H9 (cell line): ENCODE data around the gene GP1BB. TPM values are rescaled to one million over a fixed set of nuclear protein-coding genes. Genes with fewer than 3 reads are reported as not detected.

Source experiments
- DNase-seq: peaks from one replicate; pipeline ENCODE4 v3.0.0-alpha.2; 2017
- H2AFZ ChIP-seq: one replicate; pipeline ENCODE4 v1.6.1; 2013; ENCODE audit warnings: mild to moderate bottlenecking, low read length, control low read depth, moderate library complexity
- H2AK5ac ChIP-seq: 2 replicates; pipeline ENCODE4 v1.6.1; 2013; ENCODE audit warnings: low read length, control low read depth, mixed read lengths; ENCODE audit not compliant: insufficient read length
- H2BK120ac ChIP-seq: one replicate; pipeline ENCODE4 v1.6.1; 2013; ENCODE audit warnings: low read depth, mild to moderate bottlenecking, low read length, control low read depth, inconsistent platforms; ENCODE audit not compliant: poor library complexity, severe bottlenecking
- H2BK12ac ChIP-seq: 2 replicates; pipeline ENCODE4 v1.6.1; 2013; ENCODE audit warnings: low read length, control low read depth, mixed read lengths, low read depth; ENCODE audit not compliant: insufficient read length
- H2BK15ac ChIP-seq: 2 replicates; pipeline ENCODE4 v1.6.1; 2013; ENCODE audit warnings: low read depth, low read length, control low read depth
- H2BK20ac ChIP-seq: one replicate; pipeline ENCODE4 v1.6.1; 2013; ENCODE audit warnings: low read depth, mild to moderate bottlenecking, low read length, control low read depth, inconsistent platforms; ENCODE audit not compliant: poor library complexity, severe bottlenecking
- H2BK5ac ChIP-seq: 2 replicates; pipeline ENCODE4 v1.6.1; 2013; ENCODE audit warnings: low read length, control low read depth, mixed read lengths; ENCODE audit not compliant: insufficient read length
- H3K14ac ChIP-seq: 2 replicates; pipeline ENCODE4 v1.6.1; 2013; ENCODE audit warnings: low read length, control low read depth; ENCODE audit not compliant: insufficient read depth
- H3K18ac ChIP-seq: 2 replicates; pipeline ENCODE4 v1.6.1; 2013; ENCODE audit warnings: low read depth, mild to moderate bottlenecking, mixed read lengths, low read length, control low read depth; ENCODE audit not compliant: insufficient read length
- H3K23ac ChIP-seq: 2 replicates; pipeline ENCODE4 v1.6.1; 2013; ENCODE audit warnings: low read length, control low read depth, mixed read lengths, low read depth; ENCODE audit not compliant: insufficient read length
- H3K23me2 ChIP-seq: 2 replicates; pipeline ENCODE4 v1.6.1; 2013; ENCODE audit warnings: low read depth, mild to moderate bottlenecking, mixed read lengths, low read length, control low read depth; ENCODE audit not compliant: insufficient read length, poor library complexity, severe bottlenecking
- H3K27ac ChIP-seq: 2 replicates; pipeline ENCODE4 v1.5.1; 2013; ENCODE audit warnings: low read length, control low read depth, mixed read lengths, low read depth; ENCODE audit not compliant: insufficient read length
- H3K27me3 ChIP-seq: 2 replicates; pipeline ENCODE4 v1.6.1; 2013; ENCODE audit warnings: low read length, control low read depth, inconsistent platforms; ENCODE audit not compliant: insufficient read depth
- H3K4ac ChIP-seq: 2 replicates; pipeline ENCODE4 v1.6.1; 2013; ENCODE audit warnings: low read depth, mild to moderate bottlenecking, control low read depth, inconsistent platforms, low read length, moderate library complexity
- H3K4me1 ChIP-seq: 2 replicates; pipeline ENCODE4 v1.6.1; 2013; ENCODE audit warnings: low read length, control low read depth, inconsistent platforms; ENCODE audit not compliant: insufficient read depth
- H3K4me2 ChIP-seq: 2 replicates; pipeline ENCODE4 v1.6.1; 2013; ENCODE audit warnings: low read length, control low read depth, mixed read lengths; ENCODE audit not compliant: insufficient read length, insufficient read depth
- H3K56ac ChIP-seq: 2 replicates; pipeline ENCODE4 v1.6.1; 2013; ENCODE audit warnings: low read depth, mild to moderate bottlenecking, mixed read lengths, low read length, control low read depth; ENCODE audit not compliant: insufficient read length
- H3K79me1 ChIP-seq: 2 replicates; pipeline ENCODE4 v1.6.1; 2013; ENCODE audit warnings: low read depth, mild to moderate bottlenecking, moderate library complexity, low read length, control low read depth, inconsistent platforms; ENCODE audit not compliant: insufficient read depth, poor library complexity, severe bottlenecking
- H3K79me2 ChIP-seq: 2 replicates; pipeline ENCODE4 v1.6.1; 2013; ENCODE audit warnings: low read length, control low read depth, inconsistent platforms; ENCODE audit not compliant: insufficient read depth
- H3K9ac ChIP-seq: 2 replicates; pipeline ENCODE4 v1.6.1; 2013; ENCODE audit warnings: low read length, control low read depth, mixed read lengths; ENCODE audit not compliant: insufficient read length; ENCODE audit errors: extremely low read depth
- H3K9me3 ChIP-seq: one replicate; pipeline ENCODE4 v1.6.1; 2013; ENCODE audit warnings: low read depth, low read length, inconsistent platforms; ENCODE audit not compliant: control insufficient read depth
- H3T11ph ChIP-seq: one replicate; pipeline ENCODE4 v1.6.1; 2013; ENCODE audit warnings: mild to moderate bottlenecking, low read length, control low read depth, inconsistent platforms
- H4K20me1 ChIP-seq: one replicate; pipeline ENCODE4 v1.6.1; 2013; ENCODE audit not compliant: control insufficient read depth, insufficient read length, insufficient read depth
- H4K5ac ChIP-seq: 2 replicates; pipeline ENCODE4 v1.6.1; 2013; ENCODE audit warnings: low read depth, mild to moderate bottlenecking, mixed read lengths, low read length, control low read depth; ENCODE audit not compliant: insufficient read length
- H4K8ac ChIP-seq: replicated peaks from 2 replicates; pipeline ENCODE4 v1.6.1; 2013; ENCODE audit warnings: low read length, control low read depth, mixed read lengths, low read depth; ENCODE audit not compliant: insufficient read length
- H4K91ac ChIP-seq: 2 replicates; pipeline ENCODE4 v1.6.1; 2013; ENCODE audit warnings: low read depth, mild to moderate bottlenecking, moderate library complexity, mixed read lengths, low read length, control low read depth; ENCODE audit not compliant: insufficient read length
- H3K27ac Mint-ChIP-seq, 3 experiments: 2 replicates in 2 of 3; 3 replicates in 1 of 3; pipeline ENCODE4 v1.8.0; 2020 to 2021; ENCODE audit warnings: mixed read lengths in 3 of 3, mild to moderate bottlenecking in 1 of 3, moderate library complexity in 1 of 3
- H3K27me3 Mint-ChIP-seq: 2 replicates; pipeline ENCODE4 v1.8.0; 2021; ENCODE audit warnings: low read depth, mild to moderate bottlenecking, moderate library complexity, mixed read lengths
- H3K36me3 Mint-ChIP-seq, 3 experiments: 2 replicates in 2 of 3; 3 replicates in 1 of 3; pipeline ENCODE4 v1.8.0; 2020 to 2021; ENCODE audit warnings: low read depth in 3 of 3, mixed read lengths in 3 of 3; ENCODE audit not compliant: insufficient read depth in 1 of 3
- H3K4me1 Mint-ChIP-seq, 2 experiments: 2 replicates each; pipeline ENCODE4 v1.8.0; 2020; ENCODE audit warnings: mixed read lengths in 2 of 2
- H3K4me3 Mint-ChIP-seq, 2 experiments: 2 replicates in 1 of 2; 3 replicates in 1 of 2; pipeline ENCODE4 v1.8.0; 2020 to 2021; ENCODE audit warnings: mild to moderate bottlenecking in 2 of 2, mixed read lengths in 2 of 2, moderate library complexity in 1 of 2
- H3K9me3 Mint-ChIP-seq, 2 experiments: 2 replicates in 1 of 2; 3 replicates in 1 of 2; pipeline ENCODE4 v1.8.0; 2020; ENCODE audit warnings: mild to moderate bottlenecking in 2 of 2, mixed read lengths in 2 of 2, moderate library complexity in 1 of 2
- CTCF ChIP-seq: fragments of 200-600 bp; sonication (generic); conservative IDR thresholded peaks from 3 replicates; pipeline ENCODE4 v1.8.0; 2021; ENCODE audit warnings: antibody characterized with exemption, mild to moderate bottlenecking
- WGBS: extraction: QIAGEN DNeasy Blood & Tissue Kit; methylation state at CpG from one replicate; pipeline ENCODE4 v1.1.7; 2013; ENCODE audit warnings: missing lambda C conversion rate, low lambda C conversion rate, mixed read lengths; ENCODE audit not compliant: insufficient read length; ENCODE audit errors: extremely low coverage; 5-methylcytosine and 5-hydroxymethylcytosine counted together
- total RNA-seq: library from RNA; stranded (reverse); gene quantifications from 2 replicates; pipeline ENCODE4 v1.2.1, GENCODE V29; 2021

Gene GP1BB
- total RNA-seq, 1 experiment from 2014 or later = 3.4 TPM

- Histone ChIP-seq H2BK120ac (no peak overlapping the region), H4K5ac (no peak overlapping the region), H3T11ph (no peak overlapping the region), H3K9ac (no peak overlapping the region), H3K23me2 (no peaks in the 10 kb centered on the region), H3K4me1 (no peaks in the 10 kb centered on the region), H3K9me3 (no peaks in the 10 kb centered on the region), H3K18ac (no peak overlapping the region), H3K27me3 (peaks cover 28% of the 10 kb centered on the region), H3K4ac (no peak overlapping the region), H2BK15ac (no peak overlapping the region), H2BK12ac (no peak overlapping the region), H4K91ac (no peak overlapping the region), H4K20me1 (peaks cover 3% of the 10 kb centered on the region), H2AK5ac (no peak overlapping the region), H3K56ac (no peak overlapping the region), H3K79me2 (no peaks in the 10 kb centered on the region), H3K4me2 (no peak overlapping the region), H3K79me1 (no peaks in the 10 kb centered on the region), H3K27ac (no peak overlapping the region), H3K14ac (peak overlapping the region; percentile 5; the same call in 1 of the 2 replicates), H2AFZ (no peak overlapping the region), H2BK5ac (no peak overlapping the region), H4K8ac (no peak overlapping the region), H2BK20ac (no peak overlapping the region), H3K23ac (no peak overlapping the region)
- Mint-ChIP-seq H3K9me3 (no peaks in the 10 kb centered on the region; a peak in 1 of 5 replicates), H3K36me3 (no peaks in the 10 kb centered on the region), H3K27ac (no peak overlapping the region), H3K4me3 (no peak overlapping the region), H3K27me3 (peaks cover 54% of the 10 kb centered on the region), H3K4me1 (peaks cover 6 to 18% of the 10 kb centered on the region in 2 experiments)
- no peak for TF ChIP-seq CTCF
- no CpG with 5 or more reads among the region's 27 CpGs for WGBS
- no peak for DNase-seq
Measured at GRCh38 chr22:19750507-19751490, 27.5 kb downstream of the GP1BB start.
